ACHN (cell line): ENCODE data around the gene GLRX2.
"Not testable (repeated sequence)": the region's sequence is repeated elsewhere in the genome, so short reads cannot be mapped to it uniquely, and the experiment has no call there.

ENCODE experiments used
- DNase-seq: peaks from one replicate; pipeline ENCODE4 v3.0.0-alpha.2; 2015
- in situ Hi-C: cut with HindIII; loops from 2 replicates; pipeline ENCODE4 v1.10.0; 2017; ENCODE audit warnings: low sequenced_read_pairs, low pct_ligation_motif_present, low pct_unique_long_range_greater_than_20kb

GLRX2 gene

DNA sequence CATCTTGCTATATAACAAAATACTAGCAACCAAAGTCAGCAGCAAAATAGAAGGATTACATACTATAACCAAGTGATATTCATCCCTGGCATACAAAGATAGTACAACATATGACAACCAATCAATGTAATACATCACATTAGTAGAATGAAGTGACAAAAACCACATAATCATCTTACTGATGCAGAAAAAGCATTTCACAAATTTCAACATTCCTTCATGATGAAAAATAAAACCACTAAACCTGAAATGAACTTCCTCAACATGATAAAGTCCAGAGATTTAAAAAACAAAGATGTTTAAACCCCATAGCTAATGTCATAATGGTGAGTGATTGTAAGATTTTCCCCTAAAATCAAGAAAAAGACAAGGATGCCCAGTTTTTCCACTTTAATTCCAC is 27.2 kb downstream of the GLRX2 start:
- no peak for DNase-seq
- in situ Hi-C loops: no loop called here

- in situ Hi-C loops: no loop called here
- peak; percentile 34 for DNase-seq
Measured at GRCh38 chr1:193070942-193071341, 34.3 kb downstream of the GLRX2 start.

DNA sequence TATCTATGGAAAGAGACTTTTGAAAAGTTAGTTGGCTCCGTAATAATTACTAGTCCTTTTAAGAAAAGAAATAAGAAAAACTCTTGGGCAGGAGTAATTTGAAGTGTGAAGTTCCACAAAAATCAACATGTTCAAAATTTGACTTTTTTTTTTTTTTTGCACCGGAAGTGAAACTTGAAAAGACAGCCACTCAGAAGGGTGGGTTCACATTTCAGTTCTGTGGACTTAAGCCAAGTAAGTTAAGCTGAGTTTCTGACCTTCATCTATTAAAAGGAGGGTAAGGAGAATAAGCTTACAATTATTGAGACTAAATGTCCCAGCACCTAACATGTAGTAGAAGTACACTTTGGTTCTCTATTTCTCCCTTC is 34.8 kb downstream of the GLRX2 start:
- in situ Hi-C loops: no loop called here
- no peak for DNase-seq

- DNase-seq: peak; percentile 61
Measured at GRCh38 chr1:193069748-193070385, 35.3 kb downstream of the GLRX2 start.

DNA sequence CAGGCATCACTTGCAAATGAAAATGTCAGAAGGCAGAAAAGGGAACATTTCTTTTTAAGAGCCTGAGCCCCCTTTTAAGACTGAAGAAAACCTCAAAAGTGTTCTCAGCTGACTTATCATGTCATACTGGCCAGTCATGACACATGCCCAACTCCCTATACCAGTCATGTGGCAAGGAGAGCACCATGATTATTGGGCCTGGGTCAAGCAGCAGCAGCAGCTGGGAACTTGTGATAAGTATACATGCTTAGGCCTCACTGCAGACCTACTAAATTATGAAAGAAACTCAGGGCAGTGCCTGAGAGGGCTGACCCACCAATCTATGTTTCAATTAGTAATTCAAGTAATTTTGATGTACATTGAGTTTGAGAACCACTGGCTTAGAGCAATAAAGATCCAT is 37.2 kb downstream of the GLRX2 start:
- in situ Hi-C loops: no loop called here
- DNase-seq: no peak

More at GRCh38 chr1:193069748-193070385, 35.3 kb downstream of the GLRX2 start:
- in situ Hi-C loops: no loop called here

DNA sequence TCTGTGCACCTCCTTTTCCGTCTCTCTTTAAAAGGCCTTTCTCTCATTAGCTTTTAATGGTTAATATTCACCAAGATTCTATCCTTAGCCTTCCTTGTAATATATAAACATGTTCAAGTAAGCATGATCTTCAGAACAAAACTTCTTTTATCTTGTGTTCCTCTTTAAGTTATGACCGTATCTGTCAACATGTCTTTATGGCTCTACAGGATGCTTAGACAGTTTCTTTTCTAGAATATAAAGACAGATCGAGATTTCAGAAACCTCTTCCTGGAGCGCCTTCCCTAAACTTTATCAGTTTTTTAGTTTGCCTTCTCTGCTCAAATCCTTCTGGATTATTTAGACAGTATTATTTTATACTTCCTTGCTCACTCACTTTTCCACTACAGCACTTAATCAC is 38.6 kb downstream of the GLRX2 start:
- in situ Hi-C loops: no loop called here
- DNase-seq: no peak

DNA sequence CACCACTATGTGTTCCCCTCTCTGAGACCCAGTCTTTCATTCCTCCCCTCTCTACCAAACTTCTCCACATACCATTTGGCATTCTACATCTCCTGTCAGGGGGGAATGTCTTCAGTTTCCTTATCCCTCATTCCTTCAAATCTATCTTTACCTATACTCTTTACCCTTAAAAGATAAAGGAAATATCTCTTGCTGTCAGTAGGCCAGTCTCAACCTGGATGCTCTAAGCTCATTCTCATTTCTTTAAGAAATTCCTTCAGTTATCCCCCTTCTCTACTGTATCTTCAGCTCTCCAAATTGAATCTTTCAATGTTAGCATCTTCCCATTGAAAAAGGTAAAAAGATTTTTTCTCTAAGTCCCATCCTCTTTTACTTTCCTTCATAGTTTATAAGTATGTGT is 39.3 kb downstream of the GLRX2 start:
- in situ Hi-C loops: no loop called here
- no peak for DNase-seq

- in situ Hi-C loops: no loop called here
- DNase-seq: no peak
Measured at GRCh38 chr1:193062698-193063463, 42.3 kb downstream of the GLRX2 start.

DNA sequence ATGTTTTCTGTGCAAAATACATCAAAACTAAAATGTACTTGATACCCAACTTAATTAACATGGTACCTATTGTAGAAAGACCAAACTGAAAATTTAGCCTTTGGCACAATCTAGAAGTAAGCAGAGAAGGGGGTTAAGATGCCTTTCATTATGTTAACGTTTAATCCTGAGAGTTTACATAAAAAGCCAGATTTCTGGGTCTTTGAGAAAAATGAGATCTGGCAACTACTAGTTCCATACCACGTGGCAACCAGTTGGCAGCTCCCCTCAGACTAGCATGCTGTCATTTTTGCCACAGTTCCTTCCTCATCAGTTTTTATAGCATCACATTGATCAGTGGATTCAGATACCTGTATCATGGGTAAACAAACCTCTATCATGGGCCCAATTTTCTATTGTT is 44.3 kb downstream of the GLRX2 start:
- in situ Hi-C loops: no loop called here
- DNase-seq: no peak

- in situ Hi-C loops: no loop called here
- DNase-seq: peak; percentile 25
Measured at GRCh38 chr1:193060406-193060805, 44.8 kb downstream of the GLRX2 start.

DNA sequence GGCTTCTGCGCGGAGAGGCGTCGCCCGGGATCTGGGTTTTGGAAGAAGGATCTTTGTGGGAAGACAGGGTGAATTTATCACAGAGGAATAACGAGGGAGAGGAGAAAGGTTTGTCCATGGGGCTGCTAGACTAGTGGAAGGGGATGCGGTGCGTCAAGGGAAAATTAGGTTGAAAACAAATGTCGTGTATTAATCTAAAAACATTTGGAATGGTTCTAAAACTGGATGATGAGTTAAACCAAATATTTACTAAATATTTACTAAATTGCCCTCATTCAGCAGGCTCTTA is 45.2 kb downstream of the GLRX2 start:
- in situ Hi-C loops: no loop called here
- no peak for DNase-seq

DNA sequence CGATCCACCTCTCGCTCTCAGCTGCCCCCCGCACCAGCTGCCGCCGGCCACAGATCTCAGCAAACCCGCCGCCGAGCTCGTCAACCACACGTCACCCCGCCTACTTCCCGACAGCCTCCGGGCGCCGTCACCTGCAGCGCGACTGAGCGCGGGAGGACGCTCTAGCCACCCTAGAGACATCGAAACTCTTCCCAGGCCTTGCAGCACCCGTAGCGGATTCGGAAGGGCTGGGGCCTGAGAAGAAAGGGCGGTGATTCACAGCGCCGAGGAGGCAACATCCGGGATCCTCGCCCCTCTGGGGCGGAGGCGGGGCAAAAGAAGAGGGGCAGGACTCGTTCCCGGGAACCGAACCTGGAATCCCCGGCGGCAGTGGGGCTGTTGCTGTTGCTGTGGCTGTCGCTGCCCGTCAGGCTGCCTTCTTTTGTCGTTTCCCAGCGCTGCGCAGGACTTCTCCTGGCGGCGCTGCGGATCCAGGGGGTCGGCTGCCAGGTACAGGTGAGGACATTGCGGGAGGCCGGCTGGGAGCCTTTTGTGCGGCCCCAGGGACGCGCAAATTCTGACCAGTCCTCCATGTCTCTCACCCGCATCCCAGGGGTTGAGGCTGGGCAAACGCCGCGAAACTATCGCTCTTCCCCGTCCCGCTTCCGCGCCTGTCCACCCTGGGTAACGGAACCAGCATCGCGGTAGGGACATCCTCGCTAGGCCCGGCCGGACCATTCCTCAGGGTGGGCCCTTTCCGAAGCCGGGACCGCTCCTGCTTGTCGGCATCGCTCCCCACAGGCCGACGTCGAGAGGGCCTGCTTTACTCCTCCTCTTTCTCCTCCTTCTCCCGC is 45.7 kb downstream of the GLRX2 start, which contains the start of the genes RO60 and UCHL5:
RO60 (plus strand) TSS at position 331 of the 833 bp plus-strand sequence. CDS start 9,443 bp downstream, outside the sequence.
UCHL5 (minus strand) TSS at position 79 of the 833 bp plus-strand sequence. CDS start 100 bp downstream, outside the sequence.
- peak; percentile 99 for DNase-seq
- in situ Hi-C loops: no loop called here

- peak; percentile 66 for DNase-seq
- in situ Hi-C loops: no loop called here
Measured at GRCh38 chr1:193058529-193059281, 46.5 kb downstream of the GLRX2 start.

DNA sequence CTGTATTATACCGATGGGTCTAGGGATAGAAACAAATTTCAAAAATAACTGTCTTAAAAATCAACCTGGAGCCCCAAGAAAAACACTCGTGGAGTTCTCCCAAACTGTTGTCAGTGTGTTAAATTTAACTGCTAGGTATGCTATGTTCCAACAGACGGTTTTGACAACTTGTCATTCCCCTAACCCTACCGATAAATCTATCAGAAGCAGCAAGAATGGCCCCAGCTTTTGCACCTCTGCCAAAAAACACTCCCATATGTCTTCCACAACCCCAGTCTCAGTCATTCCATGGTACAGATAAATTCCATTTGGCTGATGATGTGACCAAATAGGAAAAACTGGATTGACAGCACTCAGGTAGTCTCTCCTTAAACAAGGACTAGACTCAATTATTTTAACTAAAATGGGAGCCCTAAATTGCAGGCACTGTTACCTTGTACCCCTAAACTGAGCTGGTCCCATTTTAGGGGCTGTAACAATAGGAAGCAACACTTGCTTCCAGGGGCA is 51.0 kb downstream of the GLRX2 start:
- in situ Hi-C loops: no loop called here
- no peak for DNase-seq

DNA sequence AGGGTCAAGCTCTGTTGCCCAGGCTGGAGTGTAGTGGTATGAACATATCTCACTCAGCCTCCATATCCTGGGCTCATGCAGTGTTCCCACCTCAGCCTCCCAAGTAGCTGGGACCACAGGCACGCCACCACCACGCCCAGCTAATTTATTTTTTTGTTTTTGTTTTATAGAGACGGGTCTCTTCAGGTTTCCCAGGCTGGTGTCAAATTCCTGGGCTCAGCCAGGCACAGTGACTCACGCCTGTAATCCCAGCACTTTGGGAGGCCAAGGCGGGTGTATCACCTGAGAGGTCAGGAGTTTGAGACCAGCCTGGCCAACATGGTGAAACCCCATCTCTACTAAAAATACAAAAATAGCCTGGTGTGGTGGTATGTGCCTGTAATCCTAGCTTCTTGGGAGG is 56.3 kb downstream of the GLRX2 start:
- DNase-seq, in situ Hi-C loops: not testable (repeated sequence)
